HG03159 (cell line): Measurements from ENCODE around the gene PSMA8.
"Not testable (repeated sequence)": the region's sequence is repeated elsewhere in the genome, so short reads cannot be mapped to it uniquely, and the experiment has no call there.

ENCODE experiments used
- ATAC-seq: cut with Tn5 transposase; IDR thresholded peaks from one replicate; pipeline ENCODE4 v1.9.1; 2021; ENCODE audit warnings: mild to moderate bottlenecking, moderate library complexity; ENCODE audit not compliant: unreplicated experiment

PSMA8 gene

DNA sequence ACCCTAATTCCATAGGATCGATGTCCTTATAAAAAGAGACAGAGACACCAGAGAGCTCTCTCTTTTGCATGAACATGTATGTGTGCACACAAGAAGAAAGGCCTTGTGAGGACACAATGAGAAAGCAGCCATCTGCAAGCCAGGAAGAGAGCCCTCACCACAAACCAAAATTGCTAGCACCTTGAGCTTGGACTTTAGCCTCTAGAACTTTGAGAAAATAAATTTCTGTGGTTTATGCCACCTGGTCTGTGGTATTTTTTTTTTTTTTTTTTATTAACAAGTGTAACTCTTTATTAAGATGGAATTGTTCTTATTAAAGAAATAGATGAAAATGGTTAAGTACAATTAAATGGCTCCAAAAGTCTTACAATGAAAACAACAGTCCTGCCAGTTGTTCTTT lies 33.9 kb downstream of the PSMA8 start:
- ATAC-seq = peak; percentile 73

GRCh38 chr18:26175481-26175880 lies 41.8 kb downstream of the PSMA8 start:
- no peak for ATAC-seq

- ATAC-seq = no peak
These were observed 42.5 kb downstream of the PSMA8 start for GRCh38 chr18:26176134-26176533.

GRCh38 chr18:26181343-26181826 lies 47.7 kb downstream of the PSMA8 start:
- ATAC-seq = peak; percentile 58

DNA sequence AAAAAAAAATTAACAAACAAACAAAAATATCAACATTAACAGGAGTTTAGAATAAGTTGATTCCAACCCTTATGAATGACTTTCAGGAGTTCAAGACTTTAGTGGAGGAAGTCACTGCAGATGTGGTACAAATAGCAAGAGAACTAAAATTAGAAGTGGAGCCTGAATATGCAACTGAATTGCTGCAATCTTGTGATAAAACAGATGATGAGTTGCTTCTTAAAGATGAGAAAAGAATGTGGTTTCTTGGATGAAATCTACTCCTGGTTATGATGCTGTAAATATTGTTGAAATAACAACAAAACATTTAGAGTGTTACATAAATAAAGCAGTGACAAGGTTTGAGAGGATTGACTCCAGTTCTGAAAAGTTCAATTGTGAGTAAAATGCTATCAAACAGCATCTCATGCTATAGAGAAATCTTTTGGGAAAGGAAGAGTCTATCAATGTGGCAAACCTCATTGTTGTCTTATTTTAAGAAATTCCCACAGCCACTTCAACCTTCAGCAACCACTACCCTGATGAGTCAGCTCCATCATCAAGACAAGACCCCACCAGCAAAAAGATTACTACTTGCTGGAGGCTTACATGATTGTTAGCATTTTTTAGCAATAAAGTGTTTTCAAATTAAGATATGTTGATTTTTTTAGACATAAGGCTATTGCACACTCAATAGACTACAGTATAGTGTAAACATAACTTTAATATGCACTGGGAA lies 49.9 kb downstream of the PSMA8 start:
- no peak for ATAC-seq

- no peak for ATAC-seq
These were observed 51.6 kb downstream of the PSMA8 start for GRCh38 chr18:26185267-26185666.

DNA sequence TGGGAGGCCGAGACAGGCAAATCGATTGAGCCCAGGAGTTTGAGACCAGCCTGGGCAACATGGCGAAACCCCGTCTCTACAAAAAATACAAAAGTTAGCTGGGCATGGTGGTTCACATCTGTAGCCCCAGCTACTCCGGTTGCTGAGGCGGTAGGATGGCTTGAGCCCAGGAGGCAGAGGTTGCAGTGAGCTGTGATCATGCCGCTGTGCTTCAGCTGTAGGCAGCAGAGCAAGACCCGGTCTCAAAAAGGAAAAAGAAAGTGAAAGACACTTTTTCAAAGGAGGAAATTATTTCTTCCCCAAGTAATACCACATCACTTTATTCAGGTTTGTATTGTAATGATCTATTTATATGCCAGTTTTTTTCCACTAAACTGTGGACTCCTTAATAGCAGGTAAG lies 56.8 kb downstream of the PSMA8 start:
- ATAC-seq = peak; percentile 80

GRCh38 chr18:26192233-26192632 lies 58.6 kb downstream of the PSMA8 start:
- ATAC-seq = no peak

- no peak for ATAC-seq
These were observed 62.9 kb downstream of the PSMA8 start for GRCh38 chr18:26196605-26197004.

DNA sequence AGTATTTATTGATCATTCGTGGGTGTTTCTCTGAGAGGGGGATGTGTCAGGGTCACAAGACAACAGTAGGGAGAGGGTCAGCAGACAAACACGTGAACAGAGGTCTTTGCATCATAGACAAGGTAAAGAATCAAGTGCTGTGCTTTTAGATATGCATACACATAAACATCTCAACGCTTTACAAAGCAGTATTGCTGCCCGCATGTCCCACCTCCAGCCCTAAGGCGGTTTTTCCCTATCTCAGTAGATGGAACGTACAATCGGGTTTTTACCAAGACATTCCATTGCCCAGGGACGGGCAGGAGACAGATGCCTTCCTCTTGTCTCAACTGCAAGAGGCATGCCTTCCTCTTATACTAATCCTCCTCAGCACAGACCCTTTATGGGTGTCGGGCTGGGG lies 68.3 kb downstream of the PSMA8 start:
- not testable (repeated sequence) for ATAC-seq

DNA sequence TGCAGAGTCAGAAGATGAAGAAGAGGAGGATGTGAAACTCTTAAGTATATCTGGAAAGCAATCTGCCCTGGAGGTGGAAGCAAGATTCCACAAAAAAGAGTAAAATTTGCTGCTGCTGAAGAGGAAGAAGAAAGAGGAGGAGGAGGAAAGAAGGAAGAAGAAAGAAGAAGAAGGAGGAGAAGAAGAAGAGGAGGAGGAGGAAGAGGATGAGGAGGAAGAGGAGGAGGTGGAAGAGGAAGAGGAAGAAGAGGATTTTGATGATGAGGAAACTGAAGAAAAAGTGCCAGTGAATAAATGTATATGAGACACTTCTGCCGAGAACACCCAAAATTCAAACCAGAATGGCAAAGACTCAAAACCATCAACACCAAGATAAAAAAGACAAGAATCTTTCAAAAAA lies 71.6 kb downstream of the PSMA8 start:
- no peak for ATAC-seq

DNA sequence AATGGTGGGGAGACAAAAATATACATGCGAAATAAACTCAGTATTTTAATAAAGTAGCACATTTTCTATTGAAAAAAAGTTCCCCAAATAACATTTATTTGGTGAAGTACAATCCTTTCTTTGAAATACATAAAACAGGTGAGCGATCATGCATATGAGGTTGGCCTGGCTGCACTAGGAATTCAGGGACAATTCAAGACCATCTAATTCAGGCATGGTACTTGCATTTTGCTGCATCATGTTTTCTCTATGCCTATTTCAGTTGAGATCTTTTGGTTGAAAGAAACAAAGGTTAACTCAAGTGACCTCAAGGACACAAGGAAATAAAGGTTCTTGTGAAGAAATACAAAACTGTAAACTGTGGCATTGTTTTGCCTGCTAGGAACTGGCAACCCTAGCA lies 72.8 kb downstream of the PSMA8 start:
- no peak for ATAC-seq

GRCh38 chr18:26207937-26208336 lies 74.3 kb downstream of the PSMA8 start:
- no peak for ATAC-seq

GRCh38 chr18:26208977-26209376 lies 75.3 kb downstream of the PSMA8 start:
- ATAC-seq = no peak

GRCh38 chr18:26210147-26210546 lies 76.5 kb downstream of the PSMA8 start:
- ATAC-seq = no peak

DNA sequence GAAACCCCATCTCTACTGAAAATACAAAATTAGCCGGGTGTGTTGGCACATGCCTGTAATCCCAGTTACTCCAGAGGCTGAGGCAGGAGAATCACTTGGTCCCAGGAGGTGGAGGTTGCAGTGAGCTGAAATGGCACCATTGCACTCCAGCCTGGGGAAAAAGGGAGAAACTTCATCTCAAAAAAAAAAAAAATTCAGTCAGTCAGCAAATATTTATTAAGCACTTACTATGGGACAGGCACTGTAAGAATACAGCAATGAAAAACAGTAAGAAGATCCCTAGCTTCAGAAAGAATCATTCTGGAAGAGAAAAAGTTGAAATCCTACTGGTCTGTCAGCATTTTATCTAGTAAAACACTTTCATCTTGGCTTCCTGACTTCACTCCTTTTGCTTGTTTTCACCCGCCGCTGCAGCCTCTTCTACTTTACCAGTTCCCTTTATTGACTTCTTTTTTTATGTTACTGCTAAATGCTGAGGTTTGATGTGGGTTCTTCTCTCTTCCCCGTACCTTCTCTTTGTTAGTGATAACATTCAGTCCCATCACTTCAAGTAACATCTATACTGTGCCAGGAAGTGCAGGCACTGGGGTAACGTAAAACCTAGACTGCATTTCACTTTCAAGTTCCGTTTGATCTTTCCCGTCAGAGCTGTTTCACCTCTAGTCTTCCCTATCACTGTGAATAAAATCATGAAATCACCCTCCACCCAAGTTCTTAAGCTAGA lies 81.7 kb downstream of the PSMA8 start:
- peak; percentile 93 for ATAC-seq

- no peak for ATAC-seq
These were observed 91.5 kb downstream of the PSMA8 start for GRCh38 chr18:26225022-26225693.

- ATAC-seq = no peak
These were observed 92.2 kb downstream of the PSMA8 start for GRCh38 chr18:26225915-26226228.

GRCh38 chr18:26226229-26227050 lies 92.8 kb downstream of the PSMA8 start, which contains the start of gene TAF4B:
TAF4B (plus strand) TSS chr18:26226445; CDS start chr18:26226934, 489 bp downstream.
- peak; percentile 83 for ATAC-seq

DNA sequence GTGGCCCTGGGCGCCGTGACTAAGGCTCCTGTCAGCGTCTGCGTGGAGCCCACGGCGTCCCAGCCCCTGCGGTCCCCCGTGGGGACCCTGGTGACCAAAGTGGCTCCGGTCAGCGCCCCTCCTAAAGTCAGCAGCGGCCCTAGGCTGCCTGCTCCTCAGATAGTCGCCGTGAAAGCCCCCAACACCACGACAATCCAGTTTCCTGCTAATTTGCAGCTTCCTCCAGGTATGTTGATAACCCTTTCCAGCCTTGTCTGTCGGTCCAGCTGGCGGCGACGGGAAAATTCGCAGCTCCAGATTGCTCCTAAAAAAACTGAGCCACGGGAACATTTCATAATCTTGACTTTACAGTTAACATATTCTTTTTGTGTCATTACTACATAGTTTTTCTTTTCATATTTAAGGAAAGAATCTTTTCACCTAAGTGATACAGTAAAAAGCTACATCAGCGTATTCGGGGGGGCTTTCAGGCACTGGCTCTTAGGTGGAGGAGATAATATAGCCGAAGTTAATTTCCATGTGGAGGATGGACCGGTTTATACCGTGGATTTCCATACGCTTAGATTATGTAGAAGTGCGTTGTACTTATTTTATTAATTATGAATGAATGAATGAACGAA lies 93.5 kb downstream of the PSMA8 start:
- ATAC-seq = no peak
